Tibial nerve (tissue), 4 donors: Measurements from ENCODE around the gene PCNX2. TPM values are rescaled to one million over a fixed set of nuclear protein-coding genes. Genes with fewer than 3 reads are reported as not detected.

Experiments used
- DNase-seq, 2 donors: peaks; one replicate each; pipeline ENCODE4 v3.0.0-alpha.2; 2019; ENCODE audit warnings: low spot score in 2 of 2
- H3K27ac ChIP-seq, 4 donors: fragments of 200-600 bp; sonication (generic) in 3 of 4; one replicate each; pipeline ENCODE4 v1.5.1; 2017 to 2019; ENCODE audit warnings: mild to moderate bottlenecking in 1 of 4
- H3K27me3 ChIP-seq, 2 donors: fragments of 200-600 bp; sonication (generic) in 1 of 2; one replicate each; pipeline versions ENCODE4 v1.5.1 to v1.6.0; 2017 to 2019
- H3K36me3 ChIP-seq, 3 donors: fragments of 200-600 bp; sonication (generic); one replicate each; pipeline ENCODE4 v1.5.1; 2018 to 2019
- H3K4me1 ChIP-seq, 4 donors: fragments of 200-600 bp; sonication (generic) in 3 of 4; one replicate each; pipeline ENCODE4 v1.5.1; 2017 to 2019
- H3K4me3 ChIP-seq, 4 donors: fragments of 200-600 bp; sonication (generic) in 3 of 4; one replicate each; pipeline ENCODE4 v1.5.1; 2017 to 2019; ENCODE audit warnings: mild to moderate bottlenecking in 1 of 4, moderate library complexity in 1 of 4
- H3K9me3 ChIP-seq, 4 donors: fragments of 200-600 bp; sonication (generic) in 3 of 4; one replicate each; pipeline ENCODE4 v1.5.1; 2017 to 2019
- CTCF ChIP-seq, 5 experiments: fragments of 200-600 bp in 3 of 5; fragments of 450-650 bp in 2 of 5; sonication (generic) in 3 of 5; IDR thresholded peaks; one replicate each; pipeline ENCODE4 v1.5.1; 2016 to 2019; ENCODE audit warnings: antibody characterized with exemption in 5 of 5, mild to moderate bottlenecking in 3 of 5, moderate library complexity in 2 of 5
- EP300 ChIP-seq, 2 donors: sonication (generic); formaldehyde crosslinking; IDR thresholded peaks; one replicate each; pipeline ENCODE4 v1.6.1; 2017; ENCODE audit warnings: antibody characterized with exemption in 2 of 2, mild to moderate bottlenecking in 1 of 2
- POLR2A ChIP-seq, 2 donors: fragments of 450-650 bp; IDR thresholded peaks; one replicate each; pipeline ENCODE4 v1.6.1; 2017; ENCODE audit warnings: antibody characterized with exemption in 2 of 2, mild to moderate bottlenecking in 2 of 2, moderate library complexity in 2 of 2
- WGBS, 2 donors: methylation state at CpG; one replicate each; pipeline ENCODE4 v1.1.5; 2018; 5-methylcytosine and 5-hydroxymethylcytosine counted together
- total RNA-seq, 4 donors: library from RNA; depleted of rRNA; stranded (reverse); fragments of >200 nt; gene quantifications; one replicate each; pipeline ENCODE4 v1.1.0, GENCODE V29; 2016

PCNX2 gene
- total RNA-seq, 4 donors from 2014 or later: 10.2 to 32.1 (median 19.2) TPM

GRCh38 chr1:233010146-233010545 is 285.4 kb downstream of the PCNX2 start:
- H3K4me3 ChIP-seq: no peak overlapping the region
- no peaks in the 10 kb centered on the region for H3K27me3 ChIP-seq
- H3K36me3 ChIP-seq: no peaks in the 10 kb centered on the region
- H3K9me3 ChIP-seq: no peaks in the 10 kb centered on the region
- WGBS, 2 donors: 67 to 69% methylated on average over 3 of the region's 3 CpGs
- no peak for DNase-seq
- H3K4me1 ChIP-seq: peaks cover 0 to 16% (median 0%) of the 10 kb centered on the region in 4 donors
- H3K27ac ChIP-seq: no peak overlapping the region
- TF ChIP-seq POLR2A (IDR thresholded peaks at IDR 0.05) (no peak), CTCF (IDR thresholded peaks at IDR 0.05) (no peak), EP300 (IDR thresholded peaks at IDR 0.05) (no peak)

GRCh38 chr1:233006541-233006973 is 289.0 kb downstream of the PCNX2 start:
- no peaks in the 10 kb centered on the region for H3K9me3 ChIP-seq
- no peaks in the 10 kb centered on the region for H3K27me3 ChIP-seq
- DNase-seq: no peak
- no peaks in the 10 kb centered on the region for H3K36me3 ChIP-seq
- peaks cover 0 to 16% (median 0%) of the 10 kb centered on the region in 4 donors for H3K4me1 ChIP-seq
- WGBS, 2 donors: 47 to 62% methylated on average over 3 of the region's 3 CpGs
- no peak for TF ChIP-seq POLR2A (IDR thresholded peaks at IDR 0.05)
- no peak for TF ChIP-seq EP300 (IDR thresholded peaks at IDR 0.05)
- TF ChIP-seq CTCF (IDR thresholded peaks at IDR 0.05): no peak
- peak overlapping the region in 2 of 4 donors; percentile 68 to 72 for H3K27ac ChIP-seq
- no peak overlapping the region for H3K4me3 ChIP-seq

GRCh38 chr1:233006108-233006507 is 289.4 kb downstream of the PCNX2 start:
- WGBS, 2 donors: 54 to 66% methylated on average over 6 of the region's 6 CpGs
- Histone ChIP-seq H3K36me3 (no peaks in the 10 kb centered on the region), H3K27ac (peak overlapping the region in 2 of 4 donors; percentile 68 to 72), H3K9me3 (no peaks in the 10 kb centered on the region), H3K4me1 (peaks cover 0 to 16% (median 0%) of the 10 kb centered on the region in 4 donors), H3K27me3 (no peaks in the 10 kb centered on the region), H3K4me3 (no peak overlapping the region)
- no peak for TF ChIP-seq CTCF (IDR thresholded peaks at IDR 0.05)
- peak in 1 of 2 donors; percentile 20 for TF ChIP-seq EP300 (IDR thresholded peaks at IDR 0.05)
- TF ChIP-seq POLR2A (IDR thresholded peaks at IDR 0.05): no peak
- no peak for DNase-seq

- 73 to 74% methylated on average over 8 of the region's 8 CpGs for WGBS, 2 donors
- Histone ChIP-seq H3K36me3 (no peaks in the 10 kb centered on the region), H3K9me3 (no peaks in the 10 kb centered on the region), H3K27ac (peak overlapping the region in 1 of 4 donors; percentile 68), H3K4me1 (peaks cover 0 to 16% (median 0%) of the 10 kb centered on the region in 4 donors), H3K27me3 (no peaks in the 10 kb centered on the region), H3K4me3 (no peak overlapping the region)
- TF ChIP-seq EP300 (IDR thresholded peaks at IDR 0.05) (no peak), CTCF (IDR thresholded peaks at IDR 0.05) (no peak), POLR2A (IDR thresholded peaks at IDR 0.05) (no peak)
- no peak for DNase-seq
Observed at GRCh38 chr1:233005703-233006102, 289.8 kb downstream of the PCNX2 start.

GRCh38 chr1:233005156-233005555 is 290.4 kb downstream of the PCNX2 start:
- TF ChIP-seq EP300 (IDR thresholded peaks at IDR 0.05): no peak
- TF ChIP-seq POLR2A (IDR thresholded peaks at IDR 0.05): no peak
- TF ChIP-seq CTCF (IDR thresholded peaks at IDR 0.05): no peak
- WGBS, 2 donors: 87 to 88% methylated on average over 5 of the region's 5 CpGs
- no peaks in the 10 kb centered on the region for H3K27me3 ChIP-seq
- peaks cover 0 to 16% (median 0%) of the 10 kb centered on the region in 4 donors for H3K4me1 ChIP-seq
- DNase-seq: no peak
- peaks cover 0 to 3% (median 0%) of the 10 kb centered on the region in 3 donors for H3K36me3 ChIP-seq
- H3K9me3 ChIP-seq: no peaks in the 10 kb centered on the region
- H3K4me3 ChIP-seq: no peak overlapping the region
- peak overlapping the region in 1 of 4 donors; percentile 68 for H3K27ac ChIP-seq
